ACC112 (cell line): ENCODE measurements around the gene CDK5.

Experiments used
- H2AFZ ChIP-seq: fragments of 200-600 bp; sonication (generic); one replicate; pipeline ENCODE4 v1.6.0; 2017; ENCODE audit warnings: antibody characterized with exemption, low read length; ENCODE audit not compliant: unreplicated experiment
- H3K27ac ChIP-seq: fragments of 200-600 bp; sonication (generic); 2 replicates; pipeline ENCODE4 v1.5.1; 2014; ENCODE audit warnings: low read depth, mild to moderate bottlenecking, antibody characterized with exemption, low read length, moderate library complexity
- H3K27me3 ChIP-seq: fragments of 200-600 bp; sonication (generic); 2 replicates; pipeline ENCODE4 v1.6.1; 2014; ENCODE audit warnings: mild to moderate bottlenecking, antibody characterized with exemption, low read length, moderate library complexity, mixed read lengths; ENCODE audit not compliant: insufficient read depth
- H3K36me3 ChIP-seq: fragments of 200-600 bp; sonication (generic); 2 replicates; pipeline ENCODE4 v1.6.1; 2016; ENCODE audit warnings: mild to moderate bottlenecking, antibody characterized with exemption, low read length, moderate library complexity, mixed read lengths; ENCODE audit not compliant: insufficient read depth
- H3K4me1 ChIP-seq: fragments of 200-600 bp; sonication (generic); one replicate; pipeline ENCODE4 v1.6.1; 2016; ENCODE audit warnings: low read length, mixed read lengths; ENCODE audit not compliant: insufficient read depth, unreplicated experiment, control insufficient read depth
- H3K4me3 ChIP-seq: fragments of 200-600 bp; sonication (generic); 2 replicates; pipeline ENCODE4 v1.5.1; 2014; ENCODE audit warnings: mild to moderate bottlenecking, low read depth, low read length
- H3K79me2 ChIP-seq: fragments of 200-600 bp; sonication (generic); one replicate; pipeline ENCODE4 v1.6.0; 2016; ENCODE audit warnings: low read length; ENCODE audit not compliant: control insufficient read depth, unreplicated experiment, insufficient read depth

CDK5 gene

DNA sequence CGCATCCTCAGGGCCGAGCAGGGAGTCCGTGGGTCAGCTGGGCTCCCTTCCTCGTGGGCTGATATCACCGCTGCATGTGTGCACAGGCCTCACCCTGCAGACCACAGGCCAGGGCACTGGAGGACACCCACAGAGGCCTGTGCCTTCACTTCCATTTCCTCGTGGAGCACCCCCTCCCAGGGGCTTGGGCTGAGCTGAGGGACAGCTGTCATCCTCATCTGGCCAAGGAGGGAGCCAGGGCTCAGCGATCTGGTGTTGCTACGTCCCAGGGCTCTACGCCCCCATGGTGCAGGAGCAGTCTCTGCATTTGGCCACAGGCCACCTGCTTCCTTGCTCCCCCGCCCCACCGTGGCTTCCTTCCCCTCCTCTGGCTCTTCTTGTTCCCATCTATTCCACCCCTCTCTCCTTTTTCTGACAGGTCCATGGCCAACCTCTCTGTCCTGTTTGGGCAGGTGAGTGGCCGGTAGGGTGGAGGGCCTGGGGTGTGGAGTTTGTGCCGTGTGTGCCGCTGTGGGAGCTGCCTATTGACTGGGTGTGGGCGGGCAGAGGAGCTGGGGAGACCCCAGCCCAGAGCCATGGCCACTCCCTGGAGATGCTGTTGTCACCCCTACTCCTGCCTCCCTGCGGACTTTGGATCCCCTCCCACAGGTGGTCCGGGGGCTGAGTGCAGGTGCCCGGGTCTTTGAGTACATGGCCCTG lies 17.7 kb downstream of the CDK5 start:
- H2AFZ ChIP-seq = no peak overlapping the region
- no peak overlapping the region for H3K4me3 ChIP-seq
- peaks cover 4% of the 10 kb centered on the region; the same call in 1 of the 2 replicates for H3K36me3 ChIP-seq
- H3K4me1 ChIP-seq = peaks cover 26% of the 10 kb centered on the region
- H3K79me2 ChIP-seq = no peaks in the 10 kb centered on the region
- peak overlapping the region; percentile 55 for H3K27ac ChIP-seq
- H3K27me3 ChIP-seq = no peaks in the 10 kb centered on the region

GRCh38 chr7:151038951-151039849 lies 18.5 kb downstream of the CDK5 start:
- H3K27ac ChIP-seq = peak overlapping the region; percentile 95
- peaks cover 4% of the 10 kb centered on the region; the same call in 1 of the 2 replicates for H3K36me3 ChIP-seq
- H3K79me2 ChIP-seq = no peaks in the 10 kb centered on the region
- no peaks in the 10 kb centered on the region for H3K27me3 ChIP-seq
- H2AFZ ChIP-seq = no peak overlapping the region
- peaks cover 26% of the 10 kb centered on the region for H3K4me1 ChIP-seq
- H3K4me3 ChIP-seq = peak overlapping the region; percentile 12; the same call in 1 of the 2 replicates

- peaks cover 4% of the 10 kb centered on the region; the same call in 1 of the 2 replicates for H3K36me3 ChIP-seq
- peaks cover 26% of the 10 kb centered on the region for H3K4me1 ChIP-seq
- no peaks in the 10 kb centered on the region for H3K27me3 ChIP-seq
Observed at GRCh38 chr7:151035902-151036301, 21.8 kb downstream of the CDK5 start.

GRCh38 chr7:151035026-151035717 lies 22.5 kb downstream of the CDK5 start:
- Histone ChIP-seq H3K4me3 (no peak overlapping the region), H3K36me3 (peaks cover 4% of the 10 kb centered on the region; the same call in 1 of the 2 replicates), H3K79me2 (no peaks in the 10 kb centered on the region), H3K27ac (no peak overlapping the region), H3K4me1 (peaks cover 23% of the 10 kb centered on the region), H3K27me3 (no peaks in the 10 kb centered on the region), H2AFZ (no peak overlapping the region)

More at GRCh38 chr7:151035902-151036301, 21.8 kb downstream of the CDK5 start:
- no peak overlapping the region for H2AFZ ChIP-seq
- no peaks in the 10 kb centered on the region for H3K79me2 ChIP-seq
- H3K27ac ChIP-seq = no peak overlapping the region
- no peak overlapping the region for H3K4me3 ChIP-seq

DNA sequence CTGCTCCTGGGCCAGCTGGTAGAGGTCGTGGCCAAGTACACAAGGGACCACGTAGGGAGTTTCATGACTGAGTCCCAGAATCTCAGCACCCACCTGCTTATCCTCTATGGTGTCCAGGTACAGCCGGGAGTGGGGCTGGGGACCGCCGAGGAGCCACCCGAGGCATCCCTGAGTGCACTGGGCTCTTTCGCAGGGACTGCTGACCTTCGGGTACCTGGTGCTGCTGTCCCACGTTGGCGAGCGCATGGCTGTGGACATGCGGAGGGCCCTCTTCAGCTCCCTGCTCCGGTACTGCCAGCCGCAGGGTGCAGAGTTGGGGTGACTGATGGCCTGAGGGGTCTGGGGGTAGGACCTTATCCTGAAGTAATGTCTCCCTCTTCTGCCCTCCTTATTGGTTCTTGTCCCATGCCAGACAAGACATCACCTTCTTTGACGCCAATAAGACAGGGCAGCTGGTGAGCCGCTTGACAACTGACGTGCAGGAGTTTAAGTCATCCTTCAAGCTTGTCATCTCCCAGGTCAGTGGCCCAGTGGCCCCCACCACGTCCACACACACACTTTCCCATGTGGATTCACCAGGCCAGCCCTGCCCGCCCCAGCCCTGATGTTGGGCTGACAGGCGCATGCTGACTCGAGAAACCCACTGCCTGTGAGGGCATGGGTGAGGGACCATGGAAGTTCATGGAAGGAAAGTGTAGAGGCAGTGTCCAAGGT lies 23.2 kb downstream of the CDK5 start:
- peaks cover 4% of the 10 kb centered on the region for H3K79me2 ChIP-seq
- no peak overlapping the region for H3K27ac ChIP-seq
- H2AFZ ChIP-seq = no peak overlapping the region
- H3K27me3 ChIP-seq = no peaks in the 10 kb centered on the region
- H3K4me3 ChIP-seq = no peak overlapping the region
- H3K36me3 ChIP-seq = peaks cover 4% of the 10 kb centered on the region; the same call in 1 of the 2 replicates
- H3K4me1 ChIP-seq = peaks cover 16% of the 10 kb centered on the region

DNA sequence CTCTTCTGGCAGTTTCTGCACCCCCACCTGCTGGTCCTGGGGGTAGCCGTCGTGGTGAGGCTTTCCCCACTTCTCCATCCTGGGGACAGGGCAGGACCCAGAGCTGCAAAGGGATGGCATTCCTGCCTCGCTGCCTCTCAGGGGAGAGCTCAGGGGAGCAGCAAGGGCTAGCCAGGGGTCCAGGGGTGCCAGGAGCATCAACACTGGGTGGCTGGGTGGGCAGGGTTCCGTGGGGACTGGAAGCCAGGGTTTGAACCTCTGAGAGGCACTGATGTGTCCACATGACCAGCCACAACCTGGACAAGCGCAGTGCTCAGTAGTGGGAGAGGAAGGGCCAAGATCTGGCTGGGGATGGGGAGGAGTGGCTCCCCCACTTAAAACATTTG lies 23.8 kb downstream of the CDK5 start:
- H3K79me2 ChIP-seq = peaks cover 8% of the 10 kb centered on the region
- H2AFZ ChIP-seq = no peak overlapping the region
- H3K27ac ChIP-seq = no peak overlapping the region
- H3K4me3 ChIP-seq = no peak overlapping the region
- H3K36me3 ChIP-seq = peaks cover 4% of the 10 kb centered on the region; the same call in 1 of the 2 replicates
- peaks cover 16% of the 10 kb centered on the region for H3K4me1 ChIP-seq
- no peaks in the 10 kb centered on the region for H3K27me3 ChIP-seq

DNA sequence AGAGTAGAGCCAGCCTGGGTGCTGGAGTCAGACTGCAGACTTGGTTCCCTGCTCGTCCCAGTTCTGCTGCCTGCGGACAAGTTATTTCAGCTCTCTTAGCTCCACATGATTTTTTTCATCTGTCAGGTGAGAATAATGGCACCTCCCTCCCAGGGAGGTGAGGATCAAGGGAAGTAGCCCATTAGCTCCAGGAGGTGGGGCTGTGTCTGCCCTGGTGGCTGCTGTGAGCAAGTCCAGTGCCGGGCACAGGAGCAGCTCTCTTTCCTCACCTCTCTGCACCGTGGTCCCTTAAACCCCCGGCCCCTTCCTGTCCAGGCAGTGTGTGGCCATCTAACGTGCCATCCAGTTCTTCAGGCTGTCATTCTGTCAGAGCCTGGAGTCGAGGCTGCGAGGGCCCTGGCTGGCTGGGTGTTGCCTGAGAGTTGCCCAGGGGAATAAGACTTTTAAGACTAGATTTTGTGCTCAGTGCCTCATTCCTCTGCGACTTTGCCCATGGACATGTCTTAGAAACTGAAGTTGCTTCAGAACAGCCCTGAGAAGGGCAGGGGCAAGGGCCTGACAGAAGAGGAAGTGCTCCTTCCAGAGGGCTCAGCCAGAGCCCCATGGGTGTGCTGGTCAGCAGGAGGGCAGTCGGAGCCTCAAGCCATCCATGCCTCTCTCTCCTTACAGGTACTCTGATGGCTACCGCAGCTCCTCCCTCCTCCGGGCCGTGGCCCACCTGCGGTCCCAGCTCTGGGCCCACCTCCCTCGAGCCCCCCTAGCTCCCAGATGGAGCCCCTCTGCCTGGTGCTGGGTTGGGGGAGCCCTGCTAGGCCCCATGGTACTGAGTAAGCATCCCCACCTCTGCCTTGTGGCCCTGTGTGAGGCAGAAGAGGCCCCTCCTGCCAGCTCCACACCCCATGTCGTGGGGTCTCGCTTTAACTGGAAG lies 24.5 kb downstream of the CDK5 start:
- H3K27me3 ChIP-seq = no peaks in the 10 kb centered on the region
- H3K36me3 ChIP-seq = peaks cover 4% of the 10 kb centered on the region; the same call in 1 of the 2 replicates
- H3K79me2 ChIP-seq = peaks cover 9% of the 10 kb centered on the region
- H3K27ac ChIP-seq = no peak overlapping the region
- peaks cover 10% of the 10 kb centered on the region for H3K4me1 ChIP-seq
- H2AFZ ChIP-seq = no peak overlapping the region
- no peak overlapping the region for H3K4me3 ChIP-seq

GRCh38 chr7:151031011-151031410 lies 26.7 kb downstream of the CDK5 start:
- peaks cover 9% of the 10 kb centered on the region for H3K79me2 ChIP-seq
- H3K27me3 ChIP-seq = no peaks in the 10 kb centered on the region
- no peaks in the 10 kb centered on the region for H3K36me3 ChIP-seq
- peaks cover 8% of the 10 kb centered on the region for H3K4me1 ChIP-seq
- no peak overlapping the region for H3K27ac ChIP-seq
- no peak overlapping the region for H2AFZ ChIP-seq
- H3K4me3 ChIP-seq = no peak overlapping the region

DNA sequence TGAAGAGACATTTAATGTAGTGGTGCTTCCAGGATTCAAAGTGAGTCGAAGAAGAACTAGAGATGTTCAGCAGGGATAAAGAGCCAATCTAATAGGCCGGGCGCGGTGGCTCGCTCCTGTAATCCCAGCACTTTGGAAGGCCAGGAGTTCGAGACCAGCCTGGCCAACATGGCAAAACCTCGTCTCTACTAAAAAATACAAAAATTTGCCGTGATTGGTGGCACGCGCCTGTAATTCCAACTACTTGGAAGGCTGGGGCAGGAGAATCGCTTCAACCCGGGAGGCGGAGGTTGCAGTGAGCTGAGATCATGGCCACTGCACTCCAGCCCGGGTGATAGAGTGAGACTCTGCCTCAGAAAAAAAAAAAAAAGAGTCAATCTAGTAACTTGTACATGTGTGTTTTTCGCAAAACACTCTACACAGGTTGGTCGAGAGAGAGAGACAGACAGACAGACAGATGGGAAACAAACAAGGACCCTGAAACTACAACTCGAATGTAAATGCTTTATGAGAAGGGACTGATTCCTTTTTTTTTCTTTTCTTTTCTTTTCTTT lies 28.7 kb downstream of the CDK5 start:
- Histone ChIP-seq H3K4me1 (peaks cover 8% of the 10 kb centered on the region), H3K27me3 (no peaks in the 10 kb centered on the region), H2AFZ (peak overlapping the region; percentile 51), H3K27ac (peak overlapping the region; percentile 58), H3K4me3 (peak overlapping the region; percentile 81), H3K79me2 (peaks cover 9% of the 10 kb centered on the region), H3K36me3 (no peaks in the 10 kb centered on the region)
